HG02623 (cell line): ENCODE data around the gene LAMC1.
"Not testable (repeated sequence)": the region's sequence is repeated elsewhere in the genome, so short reads cannot be mapped to it uniquely, and the experiment has no call there.

Experiments
- ATAC-seq: cut with Tn5 transposase; IDR thresholded peaks from one replicate; pipeline ENCODE4 v1.9.1; 2021; ENCODE audit warnings: moderate library complexity; ENCODE audit not compliant: unreplicated experiment

The LAMC1 gene

DNA sequence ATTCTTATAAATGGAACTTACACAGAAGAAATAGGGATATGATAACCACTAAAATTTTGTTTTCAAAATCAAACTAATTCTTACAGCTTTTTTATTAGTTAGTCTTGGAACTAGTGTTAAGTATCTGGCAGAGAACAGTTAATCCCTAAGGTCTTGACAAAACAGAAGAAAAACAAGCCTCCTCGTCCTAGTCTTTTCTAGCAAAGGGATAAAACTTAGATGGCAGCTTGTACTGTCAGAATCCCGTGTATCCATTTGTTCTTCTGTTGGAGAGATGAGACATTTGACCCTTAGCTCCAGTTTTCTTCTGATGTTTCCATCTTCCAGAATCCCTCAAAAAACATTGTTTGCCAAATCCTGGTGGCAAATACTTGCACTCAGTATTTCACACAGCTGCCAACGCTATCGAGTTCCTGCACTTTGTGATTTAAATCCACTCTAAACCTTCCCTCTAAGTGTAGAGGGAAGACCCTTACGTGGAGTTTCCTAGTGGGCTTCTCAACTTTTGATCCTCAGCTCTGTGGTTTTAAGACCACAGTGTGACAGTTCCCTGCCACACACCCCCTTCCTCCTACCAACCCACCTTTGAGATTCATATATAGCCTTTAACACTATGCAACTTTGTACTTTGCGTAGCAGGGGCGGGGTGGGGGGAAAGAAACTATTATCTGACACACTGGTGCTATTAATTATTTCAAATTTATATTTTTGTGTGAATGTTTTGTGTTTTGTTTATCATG is 120.5 kb downstream of the LAMC1 start:
- no peak for ATAC-seq

- ATAC-seq: no peak
Observed at GRCh38 chr1:183144752-183145151, 121.5 kb downstream of the LAMC1 start.

- no peak for ATAC-seq
Observed at GRCh38 chr1:183147735-183148134, 124.5 kb downstream of the LAMC1 start.

- no peak for ATAC-seq
Observed at GRCh38 chr1:183148599-183148998, 125.4 kb downstream of the LAMC1 start.

DNA sequence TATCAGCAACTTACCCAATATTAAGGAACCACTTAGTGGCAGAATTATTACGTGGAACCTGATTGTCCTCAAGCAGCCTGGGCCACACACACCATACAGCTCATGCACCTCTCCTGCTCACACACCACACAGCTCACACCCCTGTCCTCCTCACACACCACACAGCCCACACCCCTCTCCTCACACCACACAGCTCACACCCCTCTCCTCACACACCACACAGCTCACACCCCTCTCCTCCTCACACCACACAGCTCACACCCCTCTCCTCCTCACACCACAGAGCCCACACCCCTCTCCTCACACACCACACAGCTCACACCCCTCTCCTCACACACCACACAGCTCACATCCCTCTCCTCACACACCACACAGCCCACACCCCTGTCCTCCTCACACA is 126.1 kb downstream of the LAMC1 start:
- no peak for ATAC-seq

- not testable (repeated sequence) for ATAC-seq
Observed at GRCh38 chr1:183150032-183150431, 126.8 kb downstream of the LAMC1 start.

GRCh38 chr1:183150445-183150844 is 127.2 kb downstream of the LAMC1 start:
- no peak for ATAC-seq

DNA sequence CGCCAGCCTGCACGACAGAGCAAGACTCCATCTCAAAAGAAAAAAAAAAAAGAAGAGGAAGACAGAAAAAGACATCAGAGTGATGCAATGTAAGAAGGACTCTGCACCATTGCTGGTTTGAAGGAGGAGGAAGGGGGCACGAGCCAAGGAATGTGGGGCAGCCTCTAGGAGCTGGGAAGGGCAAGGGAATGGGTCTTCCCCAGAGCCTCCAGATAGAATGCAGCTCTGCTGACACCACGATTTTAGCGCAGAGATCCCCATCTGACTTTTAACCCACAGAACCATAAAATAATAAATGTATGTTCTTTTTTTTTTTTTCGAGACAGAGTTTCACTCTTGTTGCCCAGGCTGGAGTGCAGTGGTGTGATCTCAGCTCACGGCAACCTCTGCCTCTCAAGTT is 129.0 kb downstream of the LAMC1 start:
- ATAC-seq: no peak

- ATAC-seq: no peak
Observed at GRCh38 chr1:183155939-183156338, 132.7 kb downstream of the LAMC1 start.

DNA sequence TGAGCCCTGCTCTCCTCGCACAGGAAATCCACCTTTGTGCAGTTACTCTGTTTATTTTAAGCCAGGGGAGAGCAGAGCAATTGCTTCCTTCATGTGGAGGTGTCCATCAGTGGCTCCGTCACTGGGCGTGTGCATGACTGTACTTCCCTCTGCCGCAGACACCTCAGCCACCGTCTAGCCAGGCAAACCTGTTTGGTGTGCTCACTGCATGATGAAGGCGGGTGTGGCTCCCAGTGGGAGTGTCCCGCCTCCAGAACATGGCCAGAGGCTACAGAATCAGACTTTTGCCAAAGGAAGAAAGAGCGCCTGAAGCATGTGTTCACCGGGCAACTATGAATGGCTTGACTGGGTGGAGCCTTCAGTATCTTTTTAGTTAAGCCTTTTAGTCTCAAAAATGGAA is 136.7 kb downstream of the LAMC1 start:
- ATAC-seq: no peak

DNA sequence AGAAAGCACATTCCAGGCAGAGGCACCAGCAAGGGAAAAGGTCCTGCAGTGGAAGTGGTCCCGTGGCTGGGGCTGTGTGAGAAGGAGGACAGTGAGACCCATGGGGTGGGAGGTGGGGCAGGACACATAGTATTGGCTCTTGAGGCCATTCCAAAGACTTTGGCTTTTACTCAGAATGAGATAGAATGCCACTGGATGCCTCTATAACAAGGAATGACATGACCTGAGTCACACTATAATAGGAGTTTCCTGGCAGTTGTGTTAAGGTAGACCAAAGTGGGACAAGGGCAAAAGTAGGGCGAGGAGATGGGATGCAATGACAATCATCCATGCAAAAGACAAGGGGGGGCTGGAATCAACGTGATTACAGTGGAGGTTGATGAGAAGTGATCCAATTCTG is 138.2 kb downstream of the LAMC1 start:
- no peak for ATAC-seq

GRCh38 chr1:183163316-183163715 is 140.1 kb downstream of the LAMC1 start:
- no peak for ATAC-seq

DNA sequence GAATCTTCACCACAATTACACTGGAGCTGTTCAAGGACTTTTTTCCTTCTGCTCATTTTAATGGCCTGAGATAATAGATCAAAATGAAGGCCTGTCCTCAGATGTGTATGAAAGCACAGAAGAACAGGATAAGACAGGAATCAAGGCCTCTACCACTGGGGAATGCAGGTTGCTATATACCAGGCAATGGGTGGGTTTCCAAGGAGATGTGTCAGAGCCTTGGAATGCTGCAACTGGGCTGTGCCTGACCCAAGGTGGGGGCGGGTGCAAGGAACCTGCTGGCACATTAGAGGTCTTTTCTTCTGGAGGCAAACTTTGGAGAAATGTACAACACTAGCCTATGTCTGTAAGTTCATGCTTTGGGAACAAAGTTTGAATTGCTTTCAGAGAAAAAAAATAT is 141.1 kb downstream of the LAMC1 start:
- ATAC-seq: no peak

GRCh38 chr1:183164963-183165362 is 141.7 kb downstream of the LAMC1 start:
- ATAC-seq: no peak

- no peak for ATAC-seq
Observed at GRCh38 chr1:183165456-183165855, 142.2 kb downstream of the LAMC1 start.

GRCh38 chr1:183166454-183166853 is 143.2 kb downstream of the LAMC1 start:
- ATAC-seq: no peak

- no peak for ATAC-seq
Observed at GRCh38 chr1:183167676-183168075, 144.5 kb downstream of the LAMC1 start.

DNA sequence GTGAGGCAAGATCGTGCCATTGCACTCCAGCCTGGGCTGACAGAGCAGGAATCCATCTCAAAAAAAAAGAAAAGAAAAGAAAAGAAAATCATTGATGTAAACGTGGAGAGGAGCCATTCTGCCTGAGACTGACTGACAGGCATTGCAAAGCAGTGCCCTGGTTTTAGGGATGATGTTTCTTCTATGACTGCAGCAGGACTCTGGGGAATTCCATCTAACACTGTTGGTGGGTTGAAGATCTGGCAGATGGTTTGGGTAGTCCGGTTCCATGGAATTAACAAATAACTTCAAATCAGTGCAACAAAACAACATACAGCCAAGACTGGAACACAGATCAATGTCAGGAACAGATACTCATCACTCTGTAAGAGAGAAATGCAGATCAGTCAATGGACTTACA is 145.1 kb downstream of the LAMC1 start:
- ATAC-seq: no peak

- no peak for ATAC-seq
Observed at GRCh38 chr1:183173828-183174227, 150.6 kb downstream of the LAMC1 start.

- no peak for ATAC-seq
Observed at GRCh38 chr1:183175631-183176030, 152.4 kb downstream of the LAMC1 start.

GRCh38 chr1:183178545-183178944 is 155.3 kb downstream of the LAMC1 start:
- no peak for ATAC-seq

DNA sequence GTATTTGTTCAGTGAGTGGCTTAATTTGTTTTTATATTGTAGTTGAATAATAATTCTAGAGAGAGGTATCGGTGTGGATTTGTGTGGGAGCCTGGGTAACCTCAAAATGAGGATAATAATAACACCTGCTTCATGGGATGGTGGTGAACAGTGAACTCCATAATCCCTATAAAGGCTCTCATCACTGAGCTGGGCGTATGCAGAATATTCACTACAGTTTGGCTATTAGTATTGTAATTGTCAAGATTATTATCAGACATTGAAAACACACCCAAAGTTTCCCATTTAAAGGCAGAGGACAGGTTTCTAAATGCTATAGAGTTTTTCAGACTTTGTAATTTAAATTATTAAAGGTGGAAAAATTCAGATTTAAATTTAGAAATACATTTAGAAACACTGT is 155.8 kb downstream of the LAMC1 start:
- no peak for ATAC-seq

DNA sequence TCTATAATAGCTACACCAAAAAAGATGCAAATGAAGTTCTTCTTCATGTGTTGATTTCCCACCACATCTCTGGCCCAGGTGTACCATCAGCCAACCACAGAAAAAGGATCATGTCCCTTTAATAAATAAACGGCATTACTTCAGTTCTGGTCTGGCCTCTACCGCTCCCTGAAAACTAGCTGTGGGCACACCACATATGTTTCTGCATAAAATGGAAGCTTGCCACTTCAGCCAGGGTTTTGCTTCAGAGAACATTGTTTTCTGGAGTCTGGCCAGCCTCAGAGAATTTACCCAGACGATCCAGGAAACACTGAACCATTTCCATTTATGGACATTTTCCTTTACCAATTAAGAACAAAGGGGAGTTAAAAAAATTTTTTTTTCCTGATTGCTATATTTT is 157.0 kb downstream of the LAMC1 start:
- ATAC-seq: no peak
